Esophagus muscularis mucosa (tissue), 3 donors: ENCODE results near the gene RP9.

ENCODE experiments used
- POLR2AphosphoS5 ChIP-seq, 2 donors: sonication (generic); formaldehyde crosslinking; IDR thresholded peaks; one replicate each; pipeline ENCODE4 v1.6.1; 2017; ENCODE audit warnings: antibody characterized with exemption in 2 of 2
- TF ChIP-seq, protein P1 (sequence below), 3 experiments: fragments of 200-600 bp in 2 of 3; fragments of 450-650 bp in 1 of 3; sonication (generic) in 2 of 3; IDR thresholded peaks; one replicate each; pipeline ENCODE4 v1.5.1; 2017 to 2019; ENCODE audit warnings: antibody characterized with exemption in 3 of 3, mild to moderate bottlenecking in 2 of 3, moderate library complexity in 1 of 3

DNA sequence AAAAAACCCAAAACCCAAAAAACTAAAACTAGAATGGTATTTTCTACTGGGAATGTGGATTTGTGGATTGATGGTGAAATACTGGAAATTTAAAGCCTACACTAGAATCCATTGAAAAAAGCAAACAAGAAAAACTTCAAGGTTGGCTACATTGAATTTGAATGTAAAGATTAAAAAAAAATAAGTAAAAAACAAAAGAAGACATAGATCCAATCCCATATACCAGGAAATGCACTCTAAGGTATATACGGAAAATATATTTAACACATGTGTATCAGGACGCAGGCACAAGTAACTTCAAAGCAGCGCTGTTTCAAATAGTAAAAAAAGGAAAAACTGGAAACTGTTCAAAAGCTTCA is 19.4 kb upstream of the RP9 start:
- TF ChIP-seq, protein P1, sequence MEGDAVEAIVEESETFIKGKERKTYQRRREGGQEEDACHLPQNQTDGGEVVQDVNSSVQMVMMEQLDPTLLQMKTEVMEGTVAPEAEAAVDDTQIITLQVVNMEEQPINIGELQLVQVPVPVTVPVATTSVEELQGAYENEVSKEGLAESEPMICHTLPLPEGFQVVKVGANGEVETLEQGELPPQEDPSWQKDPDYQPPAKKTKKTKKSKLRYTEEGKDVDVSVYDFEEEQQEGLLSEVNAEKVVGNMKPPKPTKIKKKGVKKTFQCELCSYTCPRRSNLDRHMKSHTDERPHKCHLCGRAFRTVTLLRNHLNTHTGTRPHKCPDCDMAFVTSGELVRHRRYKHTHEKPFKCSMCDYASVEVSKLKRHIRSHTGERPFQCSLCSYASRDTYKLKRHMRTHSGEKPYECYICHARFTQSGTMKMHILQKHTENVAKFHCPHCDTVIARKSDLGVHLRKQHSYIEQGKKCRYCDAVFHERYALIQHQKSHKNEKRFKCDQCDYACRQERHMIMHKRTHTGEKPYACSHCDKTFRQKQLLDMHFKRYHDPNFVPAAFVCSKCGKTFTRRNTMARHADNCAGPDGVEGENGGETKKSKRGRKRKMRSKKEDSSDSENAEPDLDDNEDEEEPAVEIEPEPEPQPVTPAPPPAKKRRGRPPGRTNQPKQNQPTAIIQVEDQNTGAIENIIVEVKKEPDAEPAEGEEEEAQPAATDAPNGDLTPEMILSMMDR (IDR thresholded peaks at IDR 0.05): no peak
- no peak for TF ChIP-seq POLR2AphosphoS5 (IDR thresholded peaks at IDR 0.05)
